ENCODE results near the gene PRKCA.

DNA sequence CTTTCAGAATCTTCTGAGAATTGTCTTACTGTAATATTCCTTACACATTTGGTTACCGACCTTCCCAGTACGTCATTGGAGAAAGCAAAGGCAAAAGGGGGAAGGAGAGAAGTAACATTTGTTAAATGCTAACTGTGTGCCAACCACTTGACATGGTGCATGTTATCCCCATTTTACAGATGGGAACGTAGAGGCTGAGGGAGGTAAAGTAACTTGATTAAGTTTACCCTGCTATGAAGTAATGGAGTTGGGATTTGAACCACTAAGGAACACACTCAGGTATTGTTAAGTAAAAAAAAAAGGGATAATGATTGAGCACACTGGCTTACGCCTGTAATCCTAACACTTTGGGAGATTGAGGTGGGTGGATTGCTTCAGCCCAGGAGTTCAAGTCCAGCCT lies 156.4 kb downstream of the PRKCA start:
- TF ChIP-seq CTCF (IDR thresholded peaks at IDR 0.05; ENCODE audit: low read depth, low read length) = no peak
- no peak for TF ChIP-seq EZH2phosphoT487 (IDR thresholded peaks at IDR 0.05; ENCODE audit: low read depth)
